Calu3 (cell line): ENCODE results near the gene FAM43A. TPM values are rescaled to one million over a fixed set of nuclear protein-coding genes. Genes with fewer than 3 reads are reported as not detected.

ENCODE experiments used
- BruUV-seq: library from RNA; stranded (reverse); fragments of 400-500 nt; replicated peaks from 2 replicates; lab custom pipeline; 2021; lab: Mats Ljungman, UMichigan
- CTCF ChIA-PET: fragments of 300-600 bp; sonication (Branson Sonifier 250); formaldehyde crosslinking; loops from one replicate; lab custom pipeline; 2022; ENCODE audit warnings: antibody characterized with exemption; lab: Charles Lee
- DNase-seq: peaks from one replicate; pipeline ENCODE4 v3.0.0; 2022
- H3K27ac Mint-ChIP-seq: one replicate; pipeline ENCODE4 v1.8.0; 2022; ENCODE audit warnings: mixed read lengths; ENCODE audit not compliant: unreplicated experiment
- H3K27me3 Mint-ChIP-seq: one replicate; pipeline ENCODE4 v1.8.0; 2022; ENCODE audit warnings: mixed read lengths; ENCODE audit not compliant: unreplicated experiment
- H3K36me3 Mint-ChIP-seq: one replicate; pipeline ENCODE4 v1.8.0; 2022; ENCODE audit warnings: mild to moderate bottlenecking, moderate library complexity, mixed read lengths; ENCODE audit not compliant: insufficient read depth, unreplicated experiment
- H3K4me1 Mint-ChIP-seq: one replicate; pipeline ENCODE4 v1.8.0; 2022; ENCODE audit warnings: mild to moderate bottlenecking, low read depth, mixed read lengths; ENCODE audit not compliant: unreplicated experiment
- H3K4me3 Mint-ChIP-seq: one replicate; pipeline ENCODE4 v1.8.0; 2022; ENCODE audit warnings: mild to moderate bottlenecking, low read depth, moderate library complexity, mixed read lengths; ENCODE audit not compliant: unreplicated experiment
- H3K9me3 Mint-ChIP-seq: one replicate; pipeline ENCODE4 v1.8.0; 2022; ENCODE audit warnings: low read depth, mixed read lengths; ENCODE audit not compliant: unreplicated experiment
- CTCF ChIP-seq: fragments of 200-600 bp; IDR thresholded peaks from one replicate; pipeline ENCODE4 v1.8.0; 2022; ENCODE audit warnings: antibody characterized with exemption; ENCODE audit not compliant: unreplicated experiment
- intact Hi-C: fragments of 100-400 bp; cut with micrococcal nuclease; formaldehyde crosslinking; loops from one replicate; pipeline ENCODE4 v1.10.0; 2022; ENCODE audit not compliant: unreplicated experiment
- total RNA-seq: library from RNA; stranded (reverse); gene quantifications from 2 replicates; pipeline ENCODE4 v1.2.3, GENCODE V29; 2022

Gene FAM43A
- total RNA-seq, 1 experiment from 2014 or later, result 1.8 TPM

GRCh38 chr3:194707147-194707540, 21.5 kb downstream of the FAM43A start:
- no peak for TF ChIP-seq CTCF
- DNase-seq, result no peak

GRCh38 chr3:194711286-194711685, 25.6 kb downstream of the FAM43A start:
- peaks cover 28% of the 10 kb centered on the region for H3K4me1 Mint-ChIP-seq
- peaks cover 5% of the 10 kb centered on the region for H3K36me3 Mint-ChIP-seq
- no TSS peak for BruUV-seq
- CTCF ChIA-PET, result no interaction called here
- no peak overlapping the region for H3K4me3 Mint-ChIP-seq
- H3K27ac Mint-ChIP-seq, result no peak overlapping the region
- no peaks in the 10 kb centered on the region for H3K9me3 Mint-ChIP-seq
- TF ChIP-seq CTCF, result no peak
- intact Hi-C loops, result no loop called here
- no peaks in the 10 kb centered on the region for H3K27me3 Mint-ChIP-seq
- no peak for DNase-seq

More at GRCh38 chr3:194707147-194707540, 21.5 kb downstream of the FAM43A start:
- Mint-ChIP-seq H3K27ac (no peak overlapping the region), H3K27me3 (no peaks in the 10 kb centered on the region), H3K4me3 (peak overlapping the region; percentile 23), H3K9me3 (no peaks in the 10 kb centered on the region), H3K36me3 (peaks cover 4% of the 10 kb centered on the region), H3K4me1 (peaks cover 24% of the 10 kb centered on the region)
- BruUV-seq, result no TSS peak
- intact Hi-C loops, result no loop called here
- CTCF ChIA-PET, result interaction anchor here (0.6 to 1.0 kb wide), 4 partner anchors 13 to 580 kb away, joined by 3 to 5 read pairs (median 4); no protein-coding TSS in a partner anchor

GRCh38 chr3:194711913-194712312, 26.2 kb downstream of the FAM43A start:
- Mint-ChIP-seq H3K27me3 (no peaks in the 10 kb centered on the region), H3K4me3 (no peak overlapping the region), H3K9me3 (no peaks in the 10 kb centered on the region), H3K27ac (peak overlapping the region; percentile 68), H3K4me1 (peaks cover 22% of the 10 kb centered on the region), H3K36me3 (peaks cover 5% of the 10 kb centered on the region)
- DNase-seq, result peak; percentile 73
- TF ChIP-seq CTCF, result no peak
- CTCF ChIA-PET, result interaction anchor here (0.9 kb wide), 2 partner anchors 26 to 413 kb away, joined by 3 read pairs; partner anchors contain the start of gene FAM43A
- no TSS peak for BruUV-seq
- intact Hi-C loops, result no loop called here

GRCh38 chr3:194713299-194714136, 27.8 kb downstream of the FAM43A start:
- no peaks in the 10 kb centered on the region for H3K27me3 Mint-ChIP-seq
- no peak for DNase-seq
- H3K27ac Mint-ChIP-seq, result no peak overlapping the region
- intact Hi-C loops, result no loop called here
- CTCF ChIA-PET, result interaction anchor here (1.8 kb wide), 1 partner anchor 22 kb away, joined by 6 read pairs; no protein-coding TSS in a partner anchor
- BruUV-seq, result no TSS peak
- H3K9me3 Mint-ChIP-seq, result no peaks in the 10 kb centered on the region
- TF ChIP-seq CTCF, result no peak
- peaks cover 18% of the 10 kb centered on the region for H3K4me1 Mint-ChIP-seq
- no peak overlapping the region for H3K4me3 Mint-ChIP-seq
- peaks cover 5% of the 10 kb centered on the region for H3K36me3 Mint-ChIP-seq
